Activated CD4-positive, alpha-beta T cell treated with anti-CD3 and anti-CD28 coated beads, Interleukin-2, amount 10 ng/mL, durations not matched to agents 24 days and 14 days (primary cell): ENCODE results near the gene RRAS2. TPM values are rescaled to one million over a fixed set of nuclear protein-coding genes. Genes with fewer than 3 reads are reported as not detected.

Experiments
- DNase-seq: peaks from one replicate; pipeline ENCODE4 v3.0.0; 2022
- H3K27ac Mint-ChIP-seq: one replicate; pipeline ENCODE4 v1.8.0; 2022; ENCODE audit warnings: mild to moderate bottlenecking, mixed read lengths
- H3K27me3 Mint-ChIP-seq: one replicate; pipeline ENCODE4 v1.8.0; 2022; ENCODE audit warnings: mixed read lengths
- H3K36me3 Mint-ChIP-seq: one replicate; pipeline ENCODE4 v1.8.0; 2022; ENCODE audit warnings: low read depth, mild to moderate bottlenecking, mixed read lengths
- H3K4me1 Mint-ChIP-seq: one replicate; pipeline ENCODE4 v1.8.0; 2021; ENCODE audit warnings: mixed read lengths
- H3K4me3 Mint-ChIP-seq: one replicate; pipeline ENCODE4 v1.8.0; 2022; ENCODE audit warnings: mild to moderate bottlenecking, moderate library complexity, mixed read lengths
- H3K9me3 Mint-ChIP-seq: one replicate; pipeline ENCODE4 v1.8.0; 2021; ENCODE audit warnings: mixed read lengths
- intact Hi-C: fragments of 100-400 bp; cut with micrococcal nuclease; formaldehyde crosslinking; loops from one replicate; pipeline ENCODE4 v1.15.1; 2023
- total RNA-seq: library from RNA; stranded (reverse); gene quantifications from 2 replicates; pipeline ENCODE4 v1.2.3, GENCODE V29; 2022

The RRAS2 gene
- total RNA-seq, 1 donor from 2014 or later = 78.9 TPM

DNA sequence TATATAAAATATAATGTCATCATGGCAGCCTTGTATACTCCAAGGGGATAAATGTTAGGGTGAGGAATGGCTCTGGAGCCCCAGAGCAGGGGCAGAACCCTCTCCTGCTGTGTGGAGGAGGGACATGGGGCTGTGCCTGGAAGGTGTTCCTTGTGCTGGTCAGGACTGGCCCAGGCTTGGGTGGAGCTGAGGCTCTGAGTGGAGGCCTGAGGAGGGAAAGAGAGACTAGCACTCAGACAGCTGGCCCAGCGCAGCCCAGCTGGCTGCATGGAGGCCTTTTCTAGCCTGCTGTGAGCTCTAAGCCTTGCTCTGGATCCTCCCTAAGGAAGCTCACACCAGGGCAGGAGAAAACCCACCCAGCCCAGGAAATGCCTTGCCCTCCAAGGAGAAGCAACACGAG lies 113.5 kb downstream of the RRAS2 start:
- Mint-ChIP-seq H3K4me1 (peaks cover 8% of the 10 kb centered on the region), H3K9me3 (no peaks in the 10 kb centered on the region), H3K36me3 (no peaks in the 10 kb centered on the region), H3K27ac (no peak overlapping the region), H3K4me3 (no peak overlapping the region), H3K27me3 (peaks cover 17% of the 10 kb centered on the region)
- no peak for DNase-seq
- intact Hi-C loops = loop anchor here (5.0 kb wide), 1 partner anchor 758 kb away; no protein-coding TSS in a partner anchor

DNA sequence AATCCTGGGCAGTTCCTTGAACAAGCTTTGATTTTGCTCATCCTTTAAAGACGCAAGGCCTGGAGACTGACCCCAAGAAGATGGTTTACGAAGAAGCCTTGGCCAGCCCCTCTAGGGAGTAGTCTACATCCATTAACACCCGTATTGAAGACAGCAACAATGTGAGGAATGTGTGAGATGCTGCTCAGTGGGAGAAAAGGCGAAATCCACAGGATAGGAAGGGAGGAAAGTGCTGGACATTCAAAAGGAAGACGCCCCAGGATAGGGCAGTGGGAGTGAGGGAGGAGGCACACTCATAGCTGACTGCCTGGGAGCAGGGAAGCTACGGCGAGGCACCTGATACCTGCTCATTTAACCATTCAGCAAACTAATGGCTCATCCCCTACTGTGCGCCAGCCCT lies 114.1 kb downstream of the RRAS2 start:
- H3K4me1 Mint-ChIP-seq = peaks cover 8% of the 10 kb centered on the region
- intact Hi-C loops = loop anchor here (5.0 kb wide), 1 partner anchor 758 kb away; no protein-coding TSS in a partner anchor

DNA sequence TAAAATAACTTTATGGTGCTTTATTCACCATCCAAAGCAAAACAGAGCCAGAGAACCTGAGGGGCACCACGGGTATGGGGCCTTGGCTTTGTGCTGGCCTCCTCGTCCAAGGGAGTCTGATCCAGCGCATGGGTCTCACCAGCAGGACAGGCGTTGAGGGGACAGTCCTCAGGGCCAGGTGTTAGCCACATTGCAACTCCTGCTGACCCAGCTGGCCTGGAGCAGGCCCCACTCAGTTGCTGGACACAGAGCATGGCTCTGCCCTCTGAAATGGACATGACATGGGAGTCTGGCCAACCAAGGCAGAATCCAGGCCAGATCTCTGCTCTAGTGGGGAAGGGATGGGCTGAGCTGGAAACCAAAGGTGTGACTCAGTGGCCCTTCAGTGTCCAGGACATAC lies 116.2 kb downstream of the RRAS2 start:
- no peak overlapping the region for H3K4me3 Mint-ChIP-seq
- no peaks in the 10 kb centered on the region for H3K36me3 Mint-ChIP-seq
- DNase-seq = no peak
- no peaks in the 10 kb centered on the region for H3K4me1 Mint-ChIP-seq
- H3K27ac Mint-ChIP-seq = no peak overlapping the region
- H3K9me3 Mint-ChIP-seq = no peaks in the 10 kb centered on the region
- intact Hi-C loops = no loop called here
- H3K27me3 Mint-ChIP-seq = peaks cover 19% of the 10 kb centered on the region

More for the DNA sequence above, 114.1 kb downstream of the RRAS2 start:
- H3K27ac Mint-ChIP-seq = no peak overlapping the region
- H3K9me3 Mint-ChIP-seq = no peaks in the 10 kb centered on the region
- H3K36me3 Mint-ChIP-seq = no peaks in the 10 kb centered on the region
- no peak overlapping the region for H3K4me3 Mint-ChIP-seq
- peaks cover 15% of the 10 kb centered on the region for H3K27me3 Mint-ChIP-seq
- no peak for DNase-seq

DNA sequence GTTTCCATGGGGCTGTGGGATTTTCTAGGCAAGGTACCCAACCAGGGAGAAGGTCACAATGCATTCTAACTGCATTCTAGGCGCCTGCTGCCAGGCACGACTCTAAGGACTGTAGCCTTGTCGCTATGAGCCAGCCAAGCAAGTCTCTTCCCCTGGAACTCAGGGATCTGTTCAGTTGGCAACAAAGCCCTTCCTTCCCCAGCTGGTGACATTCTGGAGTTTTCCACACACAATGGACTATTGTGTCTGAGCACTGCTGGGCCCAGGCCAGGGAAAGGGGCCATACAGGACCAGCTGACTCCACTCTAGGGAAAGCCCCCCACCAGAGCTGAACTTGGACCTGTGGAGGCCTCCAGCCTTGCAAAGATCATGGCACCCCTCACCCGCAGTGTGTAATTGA lies 116.8 kb downstream of the RRAS2 start:
- Mint-ChIP-seq H3K9me3 (no peaks in the 10 kb centered on the region), H3K27me3 (peaks cover 15% of the 10 kb centered on the region), H3K4me3 (no peak overlapping the region), H3K36me3 (no peaks in the 10 kb centered on the region), H3K27ac (no peak overlapping the region), H3K4me1 (no peaks in the 10 kb centered on the region)
- intact Hi-C loops = no loop called here
- no peak for DNase-seq

DNA sequence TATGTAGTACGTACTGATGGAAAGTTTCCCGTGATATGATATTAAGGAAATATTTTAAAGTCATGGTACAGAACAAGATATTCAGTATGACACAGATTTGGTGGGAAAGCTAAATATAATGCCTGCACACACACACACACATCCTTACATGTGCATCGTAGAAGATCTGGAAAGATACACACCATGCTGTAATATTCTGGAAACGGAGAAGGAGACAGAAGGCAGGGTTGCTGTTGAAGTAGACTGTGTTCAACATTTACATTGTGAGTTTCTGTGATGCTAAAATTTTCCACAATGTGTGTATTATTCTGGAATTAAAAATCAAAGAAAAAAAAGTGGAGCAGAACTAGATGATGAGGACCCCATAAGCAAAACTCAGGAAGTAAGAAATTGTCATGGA lies 118.0 kb downstream of the RRAS2 start:
- Mint-ChIP-seq H3K27ac (no peak overlapping the region), H3K9me3 (no peaks in the 10 kb centered on the region), H3K4me1 (no peaks in the 10 kb centered on the region), H3K36me3 (no peaks in the 10 kb centered on the region), H3K4me3 (no peak overlapping the region), H3K27me3 (peaks cover 21% of the 10 kb centered on the region)
- DNase-seq = no peak
- intact Hi-C loops = no loop called here

DNA sequence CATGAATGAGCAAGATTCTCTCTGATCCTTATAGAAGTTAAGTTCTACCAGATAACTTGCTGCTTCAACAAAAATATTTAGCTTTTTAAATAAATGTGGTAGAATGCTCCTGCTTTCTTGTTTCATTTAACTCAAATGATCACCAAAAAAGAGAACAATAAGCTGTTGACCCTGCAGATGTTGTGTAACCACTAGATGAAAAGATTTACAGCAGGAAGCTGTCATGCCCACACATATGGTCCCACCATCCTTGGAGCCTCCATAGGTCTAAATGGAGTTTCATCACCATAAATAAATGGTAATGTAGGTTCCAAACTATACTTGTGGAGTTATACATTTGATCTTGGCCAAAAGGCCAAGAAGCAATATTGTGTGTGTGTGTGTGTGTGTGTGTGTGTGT lies 118.8 kb downstream of the RRAS2 start:
- no peak overlapping the region for H3K4me3 Mint-ChIP-seq
- H3K4me1 Mint-ChIP-seq = no peaks in the 10 kb centered on the region
- no peak overlapping the region for H3K27ac Mint-ChIP-seq
- intact Hi-C loops = no loop called here
- no peaks in the 10 kb centered on the region for H3K9me3 Mint-ChIP-seq
- DNase-seq = no peak
- peaks cover 22% of the 10 kb centered on the region for H3K27me3 Mint-ChIP-seq
- no peaks in the 10 kb centered on the region for H3K36me3 Mint-ChIP-seq

DNA sequence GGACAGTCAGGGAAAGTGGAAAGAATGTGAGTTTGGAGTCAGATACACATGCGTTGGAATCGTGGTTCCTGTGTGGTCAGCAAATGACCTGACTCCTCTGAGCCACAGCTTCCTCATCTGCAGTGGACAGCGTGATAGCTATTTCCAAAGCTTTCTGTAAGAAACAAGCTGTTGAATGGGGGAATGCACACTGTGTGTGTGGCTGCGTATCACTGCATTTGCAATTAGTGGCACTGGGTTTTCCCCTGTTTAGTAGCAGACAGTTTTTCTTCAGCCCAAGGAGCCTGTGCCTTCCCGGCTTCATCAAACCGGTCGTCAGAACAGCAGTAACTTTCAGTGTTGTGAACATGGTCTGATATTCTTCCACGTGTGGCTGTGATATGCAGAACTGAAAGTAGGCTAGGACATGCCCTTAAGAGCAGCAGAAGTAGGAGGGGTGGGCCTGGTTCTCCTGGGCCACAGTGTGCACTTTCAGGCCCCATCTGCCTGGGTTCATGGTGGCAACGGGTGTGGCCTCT lies 121.5 kb downstream of the RRAS2 start:
- intact Hi-C loops = no loop called here

DNA sequence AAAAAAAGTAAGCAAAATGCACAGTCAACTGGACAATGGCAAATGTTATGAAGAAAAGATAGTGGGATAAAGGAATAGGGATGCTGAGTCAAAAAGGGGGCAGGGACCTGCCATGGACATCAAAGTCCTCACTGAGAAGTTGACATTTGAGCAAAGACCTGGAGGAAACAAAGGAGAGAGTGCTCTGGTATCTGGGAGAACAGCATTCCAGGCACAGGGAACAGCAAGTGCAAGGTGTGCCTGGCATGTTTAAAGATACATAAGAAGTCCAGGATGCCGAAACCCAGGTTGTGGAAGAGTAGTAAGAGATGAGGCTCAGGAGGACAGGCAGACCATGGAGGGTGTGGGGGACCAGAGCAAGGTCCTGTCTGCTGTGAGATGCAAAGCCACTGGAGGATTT lies 123.3 kb downstream of the RRAS2 start:
- DNase-seq = no peak
- Mint-ChIP-seq H3K27me3 (peaks cover 22% of the 10 kb centered on the region), H3K36me3 (no peaks in the 10 kb centered on the region), H3K27ac (no peak overlapping the region), H3K4me3 (no peak overlapping the region), H3K4me1 (no peaks in the 10 kb centered on the region), H3K9me3 (no peaks in the 10 kb centered on the region)
- intact Hi-C loops = no loop called here

More for the DNA sequence above, 121.5 kb downstream of the RRAS2 start:
- Mint-ChIP-seq H3K9me3 (no peaks in the 10 kb centered on the region), H3K4me1 (no peaks in the 10 kb centered on the region), H3K27ac (no peak overlapping the region), H3K27me3 (peaks cover 24% of the 10 kb centered on the region), H3K36me3 (no peaks in the 10 kb centered on the region), H3K4me3 (no peak overlapping the region)
- DNase-seq = no peak

DNA sequence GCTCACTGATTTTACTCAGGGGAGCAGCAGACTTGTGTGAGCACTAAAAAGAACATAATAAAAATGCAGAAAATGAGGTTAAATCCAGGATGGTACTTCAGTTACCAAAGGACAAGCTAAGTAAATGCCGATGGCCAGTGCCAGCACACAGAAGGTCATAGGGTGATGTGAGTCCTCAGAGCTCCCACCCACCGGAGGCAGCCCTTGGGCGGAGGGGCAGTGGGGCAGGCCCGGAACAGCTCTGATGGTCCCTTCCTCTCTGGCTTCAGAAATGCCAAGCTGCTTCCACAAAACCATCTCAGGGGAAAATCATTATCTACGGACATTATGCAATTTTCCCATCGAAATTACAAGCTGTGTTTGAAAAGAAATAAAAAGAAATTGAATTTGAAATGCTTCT lies 124.5 kb downstream of the RRAS2 start:
- H3K4me3 Mint-ChIP-seq = no peak overlapping the region
- no peak overlapping the region for H3K27ac Mint-ChIP-seq
- intact Hi-C loops = no loop called here
- H3K36me3 Mint-ChIP-seq = no peaks in the 10 kb centered on the region
- no peak for DNase-seq
- H3K4me1 Mint-ChIP-seq = no peaks in the 10 kb centered on the region
- no peaks in the 10 kb centered on the region for H3K9me3 Mint-ChIP-seq
- H3K27me3 Mint-ChIP-seq = peaks cover 22% of the 10 kb centered on the region

DNA sequence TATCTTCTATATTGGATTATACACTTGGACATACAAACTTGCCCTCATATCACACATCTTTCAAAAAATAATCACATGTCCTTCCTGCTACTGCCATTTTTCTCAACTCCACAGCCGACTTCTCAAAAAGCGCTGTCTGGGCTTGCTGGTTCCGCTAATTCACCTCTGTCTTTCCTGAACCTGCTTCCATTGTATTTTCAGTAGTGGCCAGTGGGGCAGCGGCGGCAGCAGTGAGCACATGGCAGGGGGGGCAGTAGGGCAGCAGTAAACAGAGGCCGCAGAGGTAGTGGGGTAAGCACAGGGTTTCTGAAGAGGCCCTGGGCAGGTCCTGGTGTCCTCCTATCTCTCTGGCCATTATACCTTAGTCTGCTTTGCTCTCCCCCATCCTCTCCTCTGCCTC lies 126.3 kb downstream of the RRAS2 start:
- Mint-ChIP-seq H3K4me3 (no peak overlapping the region), H3K27ac (no peak overlapping the region), H3K36me3 (no peaks in the 10 kb centered on the region), H3K9me3 (no peaks in the 10 kb centered on the region), H3K4me1 (no peaks in the 10 kb centered on the region), H3K27me3 (peaks cover 18% of the 10 kb centered on the region)
- intact Hi-C loops = no loop called here
- DNase-seq = no peak

DNA sequence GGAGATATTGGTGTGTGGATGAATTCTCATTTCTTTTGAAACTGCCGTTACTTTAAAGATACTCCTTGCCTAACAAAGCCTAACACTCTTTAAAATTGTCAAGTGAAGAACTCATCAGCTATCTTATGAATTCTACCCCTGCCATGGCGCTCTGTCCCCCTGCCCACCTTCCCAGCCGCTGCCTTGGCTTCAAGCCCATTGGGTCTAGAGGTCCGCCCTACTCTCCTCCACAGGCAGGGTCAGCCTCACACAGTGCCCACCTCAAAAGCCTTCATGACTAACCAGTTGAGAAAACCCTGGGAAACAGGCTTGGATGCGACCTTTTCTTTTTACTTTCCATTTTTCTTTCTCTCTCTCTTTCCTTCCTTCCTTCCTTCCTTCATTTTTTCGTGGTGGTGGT lies 128.6 kb downstream of the RRAS2 start:
- DNase-seq = no peak
- Mint-ChIP-seq H3K27me3 (peaks cover 6% of the 10 kb centered on the region), H3K36me3 (no peaks in the 10 kb centered on the region), H3K9me3 (no peaks in the 10 kb centered on the region), H3K27ac (no peak overlapping the region), H3K4me3 (no peak overlapping the region), H3K4me1 (no peaks in the 10 kb centered on the region)
- intact Hi-C loops = no loop called here

DNA sequence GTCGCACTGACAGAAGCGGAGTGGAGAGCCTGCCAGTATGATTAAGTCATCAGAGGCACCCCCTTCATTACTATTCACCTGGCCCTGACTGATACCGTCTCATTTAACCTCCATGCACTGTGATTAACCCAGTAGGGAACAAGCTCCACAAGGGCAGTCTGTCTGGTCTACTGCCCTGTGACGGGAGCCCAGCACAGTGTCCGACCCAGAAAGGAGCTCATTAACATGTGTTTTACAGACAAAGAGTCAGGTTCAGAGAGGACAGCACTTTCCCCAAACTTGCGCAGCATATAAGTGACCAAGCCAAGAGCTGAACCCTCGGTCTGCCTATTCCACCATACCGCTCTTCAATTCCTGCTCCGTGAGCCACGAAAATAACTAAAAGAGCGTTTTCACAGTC lies 129.5 kb downstream of the RRAS2 start:
- no peak for DNase-seq
- H3K4me3 Mint-ChIP-seq = no peak overlapping the region
- H3K9me3 Mint-ChIP-seq = no peaks in the 10 kb centered on the region
- peaks cover 4% of the 10 kb centered on the region for H3K27me3 Mint-ChIP-seq
- H3K36me3 Mint-ChIP-seq = no peaks in the 10 kb centered on the region
- peaks cover 2% of the 10 kb centered on the region for H3K4me1 Mint-ChIP-seq
- H3K27ac Mint-ChIP-seq = no peak overlapping the region
- intact Hi-C loops = no loop called here

DNA sequence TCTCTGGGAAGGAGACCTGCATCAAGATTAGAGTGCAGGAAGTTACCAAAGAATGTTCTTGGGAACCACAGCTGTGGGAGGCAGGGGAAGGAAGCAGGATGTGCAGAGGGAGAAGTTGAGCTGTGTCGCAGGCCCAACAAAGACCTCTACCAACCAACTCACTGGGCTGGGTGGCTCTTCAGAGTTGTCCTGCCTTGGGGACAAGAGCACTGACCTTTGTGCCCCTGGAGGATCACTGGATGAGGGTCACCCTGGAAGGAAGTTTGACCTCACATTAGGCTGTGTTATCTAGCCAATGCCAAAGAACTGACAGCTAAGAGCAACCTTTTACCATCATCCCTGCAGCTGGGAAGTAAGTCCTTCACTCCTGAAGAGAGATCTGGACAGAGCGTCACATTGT lies 130.6 kb downstream of the RRAS2 start:
- Mint-ChIP-seq H3K27me3 (peaks cover 6% of the 10 kb centered on the region), H3K4me1 (peaks cover 2% of the 10 kb centered on the region), H3K4me3 (no peak overlapping the region), H3K9me3 (no peaks in the 10 kb centered on the region), H3K36me3 (no peaks in the 10 kb centered on the region), H3K27ac (no peak overlapping the region)
- intact Hi-C loops = no loop called here
- no peak for DNase-seq
